ENCODE measurements around the gene GLUD2. TPM values are rescaled to one million over a fixed set of nuclear protein-coding genes. Genes with fewer than 3 reads are reported as not detected.

The GLUD2 gene
- total RNA-seq, 1 experiment from 2014 or later = 0.22 TPM

DNA sequence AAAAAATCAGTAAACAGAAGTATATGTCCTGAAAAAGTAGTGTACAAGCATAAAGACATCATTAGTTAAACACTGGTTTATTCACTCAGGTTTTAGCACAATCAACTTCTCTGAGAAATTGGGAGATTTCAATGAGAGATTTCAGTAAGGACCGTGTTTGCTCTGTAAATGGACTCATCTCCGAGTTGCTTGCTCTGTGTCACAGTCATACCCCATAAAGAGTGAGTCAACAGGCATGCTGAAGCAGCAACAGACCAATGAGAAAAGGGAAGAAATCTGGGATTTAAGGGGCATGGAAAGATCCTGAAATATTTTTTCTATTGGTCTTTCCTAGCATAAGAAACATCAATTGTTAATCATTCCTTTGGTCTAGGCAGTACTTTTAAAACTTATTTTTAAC, 4.7 kb downstream of the GLUD2 start:
- RAD21 ChIA-PET (ENCODE audit: low non-redundant PET in 1 of 2, low total read pairs in 2 of 2, uncharacterized antibody in 2 of 2, unreplicated experiment in 2 of 2) = no interaction called here
- H3K36me3 ChIP-seq (ENCODE audit: control insufficient read depth in 1 of 2, insufficient read depth in 2 of 2, low read length in 2 of 2) = no peaks in the 10 kb centered on the region
- H3K9ac ChIP-seq (ENCODE audit: low read length) = no peak overlapping the region
- H3K9me3 ChIP-seq (ENCODE audit: control insufficient read depth in 1 of 2, insufficient read depth in 1 of 2, low read depth in 1 of 2, low read length in 2 of 2) = no peaks in the 10 kb centered on the region
- intact Hi-C loops (cut with micrococcal nuclease) = no loop called here
- no TSS peak for BruUV-seq (replicated peaks)
- no peaks in the 10 kb centered on the region for H3K79me2 ChIP-seq (ENCODE audit: insufficient read depth, low read length)
- no peaks in the 10 kb centered on the region for H3K9me2 ChIP-seq (ENCODE audit: insufficient read depth)
- no peaks in the 10 kb centered on the region for H4K20me1 ChIP-seq (ENCODE audit: insufficient read depth)
- POLR2A ChIA-PET = no interaction called here
- ATAC-seq = no peak
- no peak overlapping the region for H3K4me3 ChIP-seq (replicated peaks in 1 of 2; ENCODE audit: low read depth in 1 of 2, low read length in 2 of 2)
- CTCF ChIA-PET = no interaction called here
- no peak for TF ChIP-seq ELF1 (IDR thresholded peaks at IDR 0.05; ENCODE audit: borderline replicate concordance, low read depth)
- TF ChIP-seq RAD21 (IDR thresholded peaks at IDR 0.05; ENCODE audit: low read depth) = no peak
- TF ChIP-seq, protein P1, sequence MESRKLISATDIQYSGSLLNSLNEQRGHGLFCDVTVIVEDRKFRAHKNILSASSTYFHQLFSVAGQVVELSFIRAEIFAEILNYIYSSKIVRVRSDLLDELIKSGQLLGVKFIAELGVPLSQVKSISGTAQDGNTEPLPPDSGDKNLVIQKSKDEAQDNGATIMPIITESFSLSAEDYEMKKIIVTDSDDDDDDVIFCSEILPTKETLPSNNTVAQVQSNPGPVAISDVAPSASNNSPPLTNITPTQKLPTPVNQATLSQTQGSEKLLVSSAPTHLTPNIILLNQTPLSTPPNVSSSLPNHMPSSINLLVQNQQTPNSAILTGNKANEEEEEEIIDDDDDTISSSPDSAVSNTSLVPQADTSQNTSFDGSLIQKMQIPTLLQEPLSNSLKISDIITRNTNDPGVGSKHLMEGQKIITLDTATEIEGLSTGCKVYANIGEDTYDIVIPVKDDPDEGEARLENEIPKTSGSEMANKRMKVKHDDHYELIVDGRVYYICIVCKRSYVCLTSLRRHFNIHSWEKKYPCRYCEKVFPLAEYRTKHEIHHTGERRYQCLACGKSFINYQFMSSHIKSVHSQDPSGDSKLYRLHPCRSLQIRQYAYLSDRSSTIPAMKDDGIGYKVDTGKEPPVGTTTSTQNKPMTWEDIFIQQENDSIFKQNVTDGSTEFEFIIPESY (IDR thresholded peaks at IDR 0.05; ENCODE audit: extremely low read depth, insufficient replicate concordance, low read length) = no peak
- TF ChIP-seq, protein P2, sequence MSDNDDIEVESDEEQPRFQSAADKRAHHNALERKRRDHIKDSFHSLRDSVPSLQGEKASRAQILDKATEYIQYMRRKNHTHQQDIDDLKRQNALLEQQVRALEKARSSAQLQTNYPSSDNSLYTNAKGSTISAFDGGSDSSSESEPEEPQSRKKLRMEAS (IDR thresholded peaks at IDR 0.05) = no peak
- TF ChIP-seq YY1 (IDR thresholded peaks at IDR 0.05; ENCODE audit: extremely low read depth, insufficient replicate concordance, low read depth, low read length) = no peak
- TF ChIP-seq POLR2A (IDR thresholded peaks at IDR 0.05; ENCODE audit: borderline replicate concordance, extremely low read depth, insufficient read depth, insufficient read length) = no peak
- TF ChIP-seq, protein P3, sequence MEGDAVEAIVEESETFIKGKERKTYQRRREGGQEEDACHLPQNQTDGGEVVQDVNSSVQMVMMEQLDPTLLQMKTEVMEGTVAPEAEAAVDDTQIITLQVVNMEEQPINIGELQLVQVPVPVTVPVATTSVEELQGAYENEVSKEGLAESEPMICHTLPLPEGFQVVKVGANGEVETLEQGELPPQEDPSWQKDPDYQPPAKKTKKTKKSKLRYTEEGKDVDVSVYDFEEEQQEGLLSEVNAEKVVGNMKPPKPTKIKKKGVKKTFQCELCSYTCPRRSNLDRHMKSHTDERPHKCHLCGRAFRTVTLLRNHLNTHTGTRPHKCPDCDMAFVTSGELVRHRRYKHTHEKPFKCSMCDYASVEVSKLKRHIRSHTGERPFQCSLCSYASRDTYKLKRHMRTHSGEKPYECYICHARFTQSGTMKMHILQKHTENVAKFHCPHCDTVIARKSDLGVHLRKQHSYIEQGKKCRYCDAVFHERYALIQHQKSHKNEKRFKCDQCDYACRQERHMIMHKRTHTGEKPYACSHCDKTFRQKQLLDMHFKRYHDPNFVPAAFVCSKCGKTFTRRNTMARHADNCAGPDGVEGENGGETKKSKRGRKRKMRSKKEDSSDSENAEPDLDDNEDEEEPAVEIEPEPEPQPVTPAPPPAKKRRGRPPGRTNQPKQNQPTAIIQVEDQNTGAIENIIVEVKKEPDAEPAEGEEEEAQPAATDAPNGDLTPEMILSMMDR (IDR thresholded peaks at IDR 0.05 in 2 of 3, conservative IDR thresholded peaks at IDR 0.05 in 1 of 3; ENCODE audit: borderline replicate concordance in 1 of 3, insufficient read depth in 1 of 3, low read depth in 2 of 3, low read length in 2 of 3) = no peak
- no peak for TF ChIP-seq FOSL1 (IDR thresholded peaks at IDR 0.05; ENCODE audit: low read depth)
- no peak for TF ChIP-seq TCF7L2 (IDR thresholded peaks at IDR 0.05; ENCODE audit: borderline replicate concordance, extremely low read depth, insufficient read depth, insufficient read length)
- DNase-seq (ENCODE audit: low read depth, low spot score) = no peak
- no peak overlapping the region for H3K4me2 ChIP-seq (ENCODE audit: low read length)
- no peaks in the 10 kb centered on the region for H3K4me1 ChIP-seq (ENCODE audit: control insufficient read depth in 1 of 2, insufficient read depth in 2 of 2, low read length in 2 of 2)
- no peak overlapping the region for H2AFZ ChIP-seq (ENCODE audit: low read depth, low read length, poor library complexity, severe bottlenecking)
- H3K27ac ChIP-seq (ENCODE audit: low read depth, low read length) = no peak overlapping the region
- no peaks in the 10 kb centered on the region for H3K27me3 ChIP-seq (ENCODE audit: insufficient read depth, low read length)
